HG02973 (cell line): ENCODE results near the gene KIF19.

ENCODE experiments used
- ATAC-seq: cut with Tn5 transposase; IDR thresholded peaks from one replicate; pipeline ENCODE4 v1.9.1; 2021; ENCODE audit warnings: moderate library complexity; ENCODE audit not compliant: unreplicated experiment

The KIF19 gene

GRCh38 chr17:74359916-74360315 is 33.9 kb downstream of the KIF19 start:
- no peak for ATAC-seq

GRCh38 chr17:74360899-74361229 is 34.8 kb downstream of the KIF19 start:
- ATAC-seq: no peak

GRCh38 chr17:74361230-74362068 is 35.4 kb downstream of the KIF19 start, which contains the start of gene BTBD17:
Gene BTBD17 (minus strand): TSS chr17:74361868. CDS start chr17:74361819, 49 bp downstream.
- no peak for ATAC-seq

GRCh38 chr17:74362069-74362405 is 36.0 kb downstream of the KIF19 start:
- ATAC-seq: no peak

- ATAC-seq: no peak
Measured at GRCh38 chr17:74362810-74363498, 36.9 kb downstream of the KIF19 start.

GRCh38 chr17:74367206-74367605 is 41.2 kb downstream of the KIF19 start, which contains the start of gene GPR142:
Gene GPR142 (plus strand): TSS chr17:74367506. CDS start chr17:74369541, 2,035 bp downstream.
- no peak for ATAC-seq

GRCh38 chr17:74368341-74369081 is 42.5 kb downstream of the KIF19 start:
- ATAC-seq: no peak

GRCh38 chr17:74369221-74369620 is 43.2 kb downstream of the KIF19 start:
- no peak for ATAC-seq

GRCh38 chr17:74369665-74370490 is 43.9 kb downstream of the KIF19 start:
- no peak for ATAC-seq

GRCh38 chr17:74371653-74372147 is 45.7 kb downstream of the KIF19 start:
- ATAC-seq: no peak

- no peak for ATAC-seq
Measured at GRCh38 chr17:74372426-74372825, 46.4 kb downstream of the KIF19 start.

GRCh38 chr17:74373838-74374606 is 48.0 kb downstream of the KIF19 start:
- no peak for ATAC-seq

GRCh38 chr17:74374858-74375257 is 48.8 kb downstream of the KIF19 start:
- ATAC-seq: no peak

GRCh38 chr17:74379495-74380085 is 53.6 kb downstream of the KIF19 start:
- ATAC-seq: no peak

- ATAC-seq: no peak
Measured at GRCh38 chr17:74380086-74380958, 54.3 kb downstream of the KIF19 start.

- ATAC-seq: no peak
Measured at GRCh38 chr17:74380959-74381808, 55.2 kb downstream of the KIF19 start.

- ATAC-seq: no peak
Measured at GRCh38 chr17:74383141-74383540, 57.1 kb downstream of the KIF19 start.

GRCh38 chr17:74385201-74385600 is 59.2 kb downstream of the KIF19 start:
- no peak for ATAC-seq
